ENCODE results near the gene NOX3.

Gene NOX3

DNA sequence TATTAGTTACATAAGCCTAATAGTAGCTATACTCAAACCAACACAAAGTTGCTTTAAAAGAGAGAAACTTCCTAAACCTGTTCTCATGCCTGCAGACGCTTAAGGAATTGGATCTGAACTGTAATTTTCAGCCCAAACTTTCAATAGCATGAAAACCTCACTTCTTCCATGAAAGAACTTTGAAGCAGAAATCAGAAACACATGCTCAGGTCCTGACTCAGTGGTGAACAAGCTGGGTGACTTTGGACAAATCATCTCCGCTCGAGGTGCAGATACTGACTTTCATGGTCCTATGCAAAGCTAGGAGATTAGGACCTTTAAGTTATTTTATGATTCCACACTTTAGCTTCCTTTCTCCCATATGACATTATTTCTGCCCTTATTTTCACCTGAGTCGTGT lies 36.5 kb downstream of the NOX3 start:
- H3K4me1 Mint-ChIP-seq: peaks cover 17% of the 10 kb centered on the region
- no peaks in the 10 kb centered on the region for H3K9me3 Mint-ChIP-seq
- no peak overlapping the region for H3K27ac Mint-ChIP-seq
- TF ChIP-seq, protein P1, sequence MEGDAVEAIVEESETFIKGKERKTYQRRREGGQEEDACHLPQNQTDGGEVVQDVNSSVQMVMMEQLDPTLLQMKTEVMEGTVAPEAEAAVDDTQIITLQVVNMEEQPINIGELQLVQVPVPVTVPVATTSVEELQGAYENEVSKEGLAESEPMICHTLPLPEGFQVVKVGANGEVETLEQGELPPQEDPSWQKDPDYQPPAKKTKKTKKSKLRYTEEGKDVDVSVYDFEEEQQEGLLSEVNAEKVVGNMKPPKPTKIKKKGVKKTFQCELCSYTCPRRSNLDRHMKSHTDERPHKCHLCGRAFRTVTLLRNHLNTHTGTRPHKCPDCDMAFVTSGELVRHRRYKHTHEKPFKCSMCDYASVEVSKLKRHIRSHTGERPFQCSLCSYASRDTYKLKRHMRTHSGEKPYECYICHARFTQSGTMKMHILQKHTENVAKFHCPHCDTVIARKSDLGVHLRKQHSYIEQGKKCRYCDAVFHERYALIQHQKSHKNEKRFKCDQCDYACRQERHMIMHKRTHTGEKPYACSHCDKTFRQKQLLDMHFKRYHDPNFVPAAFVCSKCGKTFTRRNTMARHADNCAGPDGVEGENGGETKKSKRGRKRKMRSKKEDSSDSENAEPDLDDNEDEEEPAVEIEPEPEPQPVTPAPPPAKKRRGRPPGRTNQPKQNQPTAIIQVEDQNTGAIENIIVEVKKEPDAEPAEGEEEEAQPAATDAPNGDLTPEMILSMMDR (IDR thresholded peaks at IDR 0.05; ENCODE audit: unreplicated experiment in 3 of 3): no peak
- H3K4me3 Mint-ChIP-seq: no peak overlapping the region
- H3K27me3 Mint-ChIP-seq (ENCODE audit: low read depth): peaks cover 12% of the 10 kb centered on the region
- no peaks in the 10 kb centered on the region for H3K36me3 Mint-ChIP-seq (ENCODE audit: low read depth)

DNA sequence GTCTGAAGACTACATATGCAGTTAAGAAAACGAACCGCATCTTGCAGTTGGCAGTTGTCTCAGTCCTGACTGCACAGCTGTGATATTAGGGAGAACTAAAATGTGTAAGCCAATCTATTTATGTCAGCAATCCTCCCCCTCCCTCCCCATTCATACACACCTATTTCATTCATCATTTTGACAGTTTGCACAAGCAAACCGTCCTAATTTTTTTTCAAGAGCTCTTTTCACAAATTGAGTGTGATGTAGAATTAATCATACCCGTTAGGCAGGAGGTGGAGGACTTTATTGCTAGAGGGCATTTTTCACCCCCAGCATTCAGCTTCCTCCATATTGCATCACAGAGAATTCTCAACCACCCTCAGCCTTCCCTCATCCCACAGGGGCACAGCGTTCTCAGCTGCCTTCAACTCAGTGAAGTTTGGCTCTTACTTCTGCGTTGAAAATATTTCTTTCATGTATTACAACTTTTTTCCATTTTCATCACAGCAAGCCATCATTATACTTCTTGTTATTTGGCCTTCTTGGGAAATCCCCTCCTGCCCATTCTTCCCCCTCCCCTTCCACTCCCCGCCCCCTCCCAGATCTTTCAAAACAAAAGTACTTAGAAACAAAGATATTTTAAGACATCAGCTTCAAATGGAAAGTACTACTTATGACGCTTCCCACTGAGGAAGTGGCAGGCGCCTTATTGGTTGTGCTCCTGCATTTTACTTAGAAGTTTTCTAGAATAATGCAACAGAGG lies 37.5 kb downstream of the NOX3 start:
- Mint-ChIP-seq H3K36me3 (ENCODE audit: low read depth) (no peaks in the 10 kb centered on the region), H3K27ac (peak overlapping the region in 1 of 3 experiments; percentile 76), H3K27me3 (ENCODE audit: low read depth) (peaks cover 12% of the 10 kb centered on the region), H3K4me1 (peaks cover 17% of the 10 kb centered on the region), H3K9me3 (no peaks in the 10 kb centered on the region), H3K4me3 (peak overlapping the region in 1 of 3 experiments; percentile 29)
- TF ChIP-seq, protein P1 (IDR thresholded peaks at IDR 0.05; ENCODE audit: unreplicated experiment in 3 of 3): no peak

DNA sequence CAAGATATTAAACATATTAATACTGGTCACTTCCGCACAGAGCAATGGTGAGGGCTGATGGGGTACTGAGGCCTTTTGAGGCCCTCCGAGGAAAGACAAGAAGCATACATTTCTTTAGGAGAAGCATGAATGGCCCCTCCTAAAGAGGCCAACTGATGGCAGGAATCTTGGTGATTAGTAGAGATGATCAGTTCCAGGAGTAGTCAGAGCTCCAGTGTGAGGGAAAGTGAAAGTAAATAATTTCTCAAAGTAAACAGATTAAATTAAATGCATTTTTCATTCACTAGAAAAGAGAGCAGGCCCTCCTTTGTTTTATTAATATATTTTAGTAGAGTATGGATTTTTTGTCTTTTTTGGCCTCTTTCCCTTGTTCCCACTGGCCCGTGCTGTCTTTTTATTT lies 38.2 kb downstream of the NOX3 start:
- Mint-ChIP-seq H3K4me1 (peaks cover 17% of the 10 kb centered on the region), H3K27ac (peak overlapping the region in 1 of 3 experiments; percentile 16), H3K27me3 (ENCODE audit: low read depth) (peaks cover 11% of the 10 kb centered on the region), H3K4me3 (no peak overlapping the region), H3K9me3 (no peaks in the 10 kb centered on the region), H3K36me3 (ENCODE audit: low read depth) (no peaks in the 10 kb centered on the region)
- TF ChIP-seq, protein P1 (IDR thresholded peaks at IDR 0.05; ENCODE audit: unreplicated experiment in 3 of 3): no peak

DNA sequence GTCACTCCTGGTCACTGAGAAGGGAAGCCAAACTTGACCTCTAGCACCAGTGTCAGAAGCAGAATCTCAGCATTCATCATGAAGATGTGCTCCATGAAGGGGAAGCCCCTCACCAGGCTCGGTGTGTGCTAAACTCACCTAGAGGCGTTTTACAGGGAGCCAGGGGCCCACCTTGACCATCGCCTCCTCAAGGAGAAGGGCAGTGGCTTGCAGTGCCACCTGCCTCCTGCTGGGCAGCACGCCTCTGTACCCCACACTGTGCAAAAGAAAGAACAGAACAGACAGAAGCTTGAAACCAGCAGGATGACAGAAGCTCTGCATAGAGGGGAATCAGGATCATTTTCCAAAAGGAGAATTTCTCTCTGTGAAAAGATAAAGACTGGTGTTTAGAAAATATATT lies 39.7 kb downstream of the NOX3 start:
- H3K27ac Mint-ChIP-seq: no peak overlapping the region

DNA sequence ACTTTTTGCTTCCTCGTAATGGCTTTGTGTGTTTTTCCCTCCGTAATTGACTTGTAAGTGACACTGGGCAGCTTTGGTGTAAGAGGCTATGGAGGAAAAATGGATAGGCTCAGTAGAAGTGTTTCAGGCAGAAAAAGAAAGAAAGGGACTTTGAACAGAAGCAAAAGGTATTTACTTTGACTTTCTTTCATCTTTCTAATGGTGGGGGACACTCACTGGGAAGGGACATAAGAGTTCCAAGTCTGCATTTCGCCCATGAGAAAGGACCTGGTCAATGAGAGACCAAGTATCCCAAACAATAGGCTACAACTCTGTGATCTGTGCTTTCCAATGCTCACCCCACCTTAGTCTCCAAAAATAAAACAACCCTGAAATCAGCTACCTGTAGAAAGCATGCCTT lies 41.6 kb downstream of the NOX3 start:
- Mint-ChIP-seq H3K27ac (no peak overlapping the region), H3K9me3 (no peaks in the 10 kb centered on the region), H3K27me3 (ENCODE audit: low read depth) (no peaks in the 10 kb centered on the region), H3K4me3 (no peak overlapping the region), H3K4me1 (peaks cover 17% of the 10 kb centered on the region), H3K36me3 (ENCODE audit: low read depth) (no peaks in the 10 kb centered on the region)
- TF ChIP-seq, protein P1 (IDR thresholded peaks at IDR 0.05; ENCODE audit: unreplicated experiment in 3 of 3): no peak

More for the DNA sequence above, 39.7 kb downstream of the NOX3 start:
- Mint-ChIP-seq H3K4me1 (peaks cover 17% of the 10 kb centered on the region), H3K36me3 (ENCODE audit: low read depth) (no peaks in the 10 kb centered on the region), H3K9me3 (no peaks in the 10 kb centered on the region), H3K4me3 (no peak overlapping the region), H3K27me3 (ENCODE audit: low read depth) (peaks cover 5% of the 10 kb centered on the region)
- TF ChIP-seq, protein P1 (IDR thresholded peaks at IDR 0.05; ENCODE audit: unreplicated experiment in 3 of 3): no peak

DNA sequence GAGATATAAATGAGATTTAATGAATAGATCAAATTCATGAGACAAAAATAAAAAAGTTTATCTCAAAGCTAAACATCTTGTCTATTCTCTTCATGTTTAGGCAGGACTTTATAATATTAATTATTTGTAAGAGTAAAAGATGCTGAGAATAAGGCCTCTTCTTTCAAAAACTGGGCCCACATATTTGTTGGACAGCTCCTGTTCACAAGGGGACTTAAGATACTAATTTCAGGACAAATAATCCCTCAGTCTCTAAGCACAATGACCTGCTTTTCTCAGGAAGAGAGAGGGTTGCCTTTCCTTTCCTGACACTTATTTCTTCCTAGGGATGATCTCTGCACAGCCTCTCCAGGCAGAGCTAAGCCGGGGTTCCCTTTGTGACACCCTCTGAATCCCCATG lies 43.3 kb downstream of the NOX3 start:
- peaks cover 5% of the 10 kb centered on the region for H3K4me1 Mint-ChIP-seq
- H3K27me3 Mint-ChIP-seq (ENCODE audit: low read depth): peaks cover 3% of the 10 kb centered on the region
- H3K4me3 Mint-ChIP-seq: no peak overlapping the region
- no peak overlapping the region for H3K27ac Mint-ChIP-seq
- H3K36me3 Mint-ChIP-seq (ENCODE audit: low read depth): no peaks in the 10 kb centered on the region
- H3K9me3 Mint-ChIP-seq: no peaks in the 10 kb centered on the region
- TF ChIP-seq, protein P1 (IDR thresholded peaks at IDR 0.05; ENCODE audit: unreplicated experiment in 3 of 3): no peak

Measured in nephron (organoid).